Stomach (tissue), 4 donors: Measurements from ENCODE around the gene HYDIN.

ENCODE experiments used
- POLR2A ChIP-seq, 4 donors: fragments of 450-650 bp; IDR thresholded peaks; one replicate each; pipeline ENCODE4 v1.6.1; 2016; ENCODE audit warnings: antibody characterized with exemption in 4 of 4, control low read depth in 2 of 4, mild to moderate bottlenecking in 1 of 4, moderate library complexity in 1 of 4
- TF ChIP-seq, protein P1 (sequence below), 7 experiments: fragments of 450-650 bp in 4 of 7; fragments of 200-600 bp in 3 of 7; sonication (generic) in 3 of 7; IDR thresholded peaks; one replicate each; pipeline ENCODE4 v1.5.1; 2016 to 2019; ENCODE audit warnings: antibody characterized with exemption in 7 of 7, control low read depth in 2 of 7, mild to moderate bottlenecking in 1 of 7

GRCh38 chr16:71276589-71277334 lies 46.2 kb upstream of the HYDIN start:
- TF ChIP-seq, protein P1, sequence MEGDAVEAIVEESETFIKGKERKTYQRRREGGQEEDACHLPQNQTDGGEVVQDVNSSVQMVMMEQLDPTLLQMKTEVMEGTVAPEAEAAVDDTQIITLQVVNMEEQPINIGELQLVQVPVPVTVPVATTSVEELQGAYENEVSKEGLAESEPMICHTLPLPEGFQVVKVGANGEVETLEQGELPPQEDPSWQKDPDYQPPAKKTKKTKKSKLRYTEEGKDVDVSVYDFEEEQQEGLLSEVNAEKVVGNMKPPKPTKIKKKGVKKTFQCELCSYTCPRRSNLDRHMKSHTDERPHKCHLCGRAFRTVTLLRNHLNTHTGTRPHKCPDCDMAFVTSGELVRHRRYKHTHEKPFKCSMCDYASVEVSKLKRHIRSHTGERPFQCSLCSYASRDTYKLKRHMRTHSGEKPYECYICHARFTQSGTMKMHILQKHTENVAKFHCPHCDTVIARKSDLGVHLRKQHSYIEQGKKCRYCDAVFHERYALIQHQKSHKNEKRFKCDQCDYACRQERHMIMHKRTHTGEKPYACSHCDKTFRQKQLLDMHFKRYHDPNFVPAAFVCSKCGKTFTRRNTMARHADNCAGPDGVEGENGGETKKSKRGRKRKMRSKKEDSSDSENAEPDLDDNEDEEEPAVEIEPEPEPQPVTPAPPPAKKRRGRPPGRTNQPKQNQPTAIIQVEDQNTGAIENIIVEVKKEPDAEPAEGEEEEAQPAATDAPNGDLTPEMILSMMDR (IDR thresholded peaks at IDR 0.05), result no peak
- no peak for TF ChIP-seq POLR2A (IDR thresholded peaks at IDR 0.05)
